GM03348 (cell line): ENCODE data around the gene FUT3.
"Not testable (repeated sequence)": the region's sequence is repeated elsewhere in the genome, so short reads cannot be mapped to it uniquely, and the experiment has no call there.

ENCODE experiments used
- DNase-seq: peaks from one replicate; pipeline ENCODE4 v3.0.0; 2012; ENCODE audit warnings: low spot score

FUT3 gene

DNA sequence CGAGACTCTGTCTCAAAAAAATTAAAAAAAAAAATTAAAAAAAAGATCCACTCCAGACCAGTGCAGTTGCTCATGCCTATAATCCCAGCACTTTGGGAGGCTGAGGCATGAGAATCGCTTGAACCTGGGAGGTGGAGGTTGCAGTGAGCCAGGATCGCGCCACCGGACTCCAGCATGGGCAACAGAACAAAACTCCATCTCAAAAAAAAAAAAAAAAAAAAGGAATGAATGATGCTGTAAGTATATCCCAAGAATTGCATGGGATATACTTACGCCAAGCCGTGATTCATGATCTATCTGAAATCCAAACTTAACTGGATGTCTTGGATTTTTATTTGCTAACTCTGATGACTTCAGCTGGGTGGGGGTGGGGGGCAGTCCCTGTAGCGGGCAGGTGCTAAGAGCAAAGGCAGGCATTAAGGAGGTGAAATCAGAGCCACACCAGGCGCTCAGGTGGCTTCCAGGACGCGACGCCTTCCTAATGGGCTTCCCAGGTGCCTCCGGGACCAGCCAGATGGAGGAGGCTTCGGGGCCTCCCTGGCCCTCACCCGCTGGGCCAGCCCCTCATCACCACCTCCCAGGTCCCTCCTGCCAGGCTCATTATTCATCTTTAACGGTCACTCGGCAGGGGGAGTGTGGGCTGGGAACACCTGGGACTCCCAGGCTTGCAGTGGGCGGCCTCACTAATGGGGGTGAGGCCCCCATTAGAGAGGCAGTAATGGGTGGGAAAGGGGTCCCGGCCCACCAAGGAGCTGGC lies 30.5 kb upstream of the FUT3 start:
- DNase-seq: no peak

DNA sequence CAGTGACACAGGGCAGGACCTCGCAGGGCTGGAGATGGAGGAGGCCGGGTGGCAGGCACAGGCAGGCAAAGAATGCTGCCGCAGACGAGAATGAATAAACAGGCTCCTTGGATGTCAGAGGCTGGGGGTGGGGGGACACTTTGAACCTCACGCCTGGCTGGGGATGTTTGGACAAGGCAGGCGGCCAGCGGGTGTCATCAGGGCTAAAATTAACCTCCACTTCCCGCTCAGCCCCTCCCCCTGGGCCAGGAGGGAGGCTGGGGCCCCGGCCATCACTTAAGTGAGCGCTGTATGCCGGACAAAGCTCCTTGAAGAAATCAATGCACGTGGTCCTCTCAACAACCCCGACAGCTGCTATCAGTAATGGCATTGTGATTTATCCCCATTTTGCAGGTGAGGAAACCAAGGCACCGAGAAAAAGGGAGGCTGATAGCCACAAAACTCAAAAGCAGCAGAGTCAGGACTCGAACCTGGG lies 29.4 kb upstream of the FUT3 start:
- peak; percentile 77 for DNase-seq

DNA sequence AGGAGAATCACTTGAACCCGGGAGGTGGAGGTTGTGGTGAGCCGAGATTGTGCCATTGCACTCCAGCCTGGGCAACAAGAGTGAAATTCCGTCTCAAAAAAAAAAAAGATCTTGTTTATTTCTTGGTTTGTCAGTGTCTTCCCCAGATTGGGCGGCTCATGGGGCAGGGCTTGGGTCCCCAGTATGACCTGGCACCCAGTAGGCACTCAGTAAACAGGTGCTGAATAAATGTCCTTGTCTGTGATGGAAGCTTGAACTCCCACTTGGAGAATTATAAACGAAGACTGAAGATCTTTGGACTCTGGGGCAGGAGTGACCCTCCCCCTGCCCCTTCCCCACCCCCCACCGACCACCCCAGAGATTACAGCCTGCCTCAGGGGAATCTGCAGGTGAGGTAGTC lies 28.9 kb upstream of the FUT3 start:
- DNase-seq: no peak

DNA sequence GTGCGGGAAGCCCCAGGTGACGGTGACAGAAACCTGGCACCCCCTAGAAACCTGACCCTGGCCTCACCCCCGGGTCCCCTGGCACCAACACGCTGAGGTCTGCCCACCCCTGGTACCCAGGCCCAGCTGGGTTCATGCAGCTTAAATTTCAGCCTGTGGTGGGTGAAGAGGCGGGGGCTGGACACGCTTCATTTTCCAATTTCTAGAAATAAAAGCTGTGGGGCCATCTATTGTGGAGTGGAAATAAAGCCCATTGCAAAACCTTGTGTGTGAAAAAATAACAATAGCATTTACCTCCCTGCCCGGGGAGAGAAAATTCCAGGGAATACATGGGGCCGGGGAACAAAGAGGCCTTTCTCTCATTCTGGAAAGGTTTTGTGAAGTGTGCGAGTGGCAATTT lies 26.6 kb upstream of the FUT3 start:
- no peak for DNase-seq

DNA sequence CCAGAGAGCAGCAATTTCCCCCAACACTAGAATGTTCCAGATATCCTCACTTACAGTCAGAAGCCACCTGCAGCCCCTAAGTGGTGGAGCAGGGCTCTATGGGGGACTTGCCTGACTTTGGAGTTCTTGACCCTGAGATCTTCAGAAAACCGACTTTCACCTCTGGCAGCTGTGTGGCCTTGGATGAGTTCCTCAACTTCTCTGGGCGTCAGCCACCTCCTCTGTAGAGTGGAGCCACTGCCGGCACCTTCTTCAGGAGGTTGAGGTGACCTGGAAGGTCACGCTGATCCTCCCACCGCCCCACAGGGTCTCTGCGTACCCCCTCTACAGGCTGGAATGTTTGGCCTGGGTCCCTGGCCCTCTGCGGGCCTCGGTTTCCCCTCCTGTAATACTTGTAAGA lies 26.2 kb upstream of the FUT3 start:
- no peak for DNase-seq

DNA sequence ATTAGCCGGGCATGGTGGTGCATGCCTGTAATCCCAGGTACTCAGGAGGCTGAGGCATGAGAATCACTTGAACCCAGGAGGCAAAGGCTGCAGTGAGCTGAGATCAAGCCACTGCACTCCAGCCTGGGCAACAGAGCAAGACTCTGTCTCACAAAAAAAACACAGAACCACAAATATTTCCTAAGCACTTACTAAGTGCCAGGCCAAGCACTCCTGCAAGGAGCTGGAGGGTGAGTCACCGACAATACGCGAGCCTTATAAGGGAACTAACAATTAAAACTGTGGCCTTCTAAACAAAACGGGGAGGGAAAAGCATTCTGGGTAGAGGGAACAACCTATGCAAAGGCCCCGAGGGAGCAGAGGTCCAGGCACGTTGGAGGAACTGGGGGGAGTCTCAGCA lies 23.2 kb upstream of the FUT3 start:
- peak; percentile 63 for DNase-seq

DNA sequence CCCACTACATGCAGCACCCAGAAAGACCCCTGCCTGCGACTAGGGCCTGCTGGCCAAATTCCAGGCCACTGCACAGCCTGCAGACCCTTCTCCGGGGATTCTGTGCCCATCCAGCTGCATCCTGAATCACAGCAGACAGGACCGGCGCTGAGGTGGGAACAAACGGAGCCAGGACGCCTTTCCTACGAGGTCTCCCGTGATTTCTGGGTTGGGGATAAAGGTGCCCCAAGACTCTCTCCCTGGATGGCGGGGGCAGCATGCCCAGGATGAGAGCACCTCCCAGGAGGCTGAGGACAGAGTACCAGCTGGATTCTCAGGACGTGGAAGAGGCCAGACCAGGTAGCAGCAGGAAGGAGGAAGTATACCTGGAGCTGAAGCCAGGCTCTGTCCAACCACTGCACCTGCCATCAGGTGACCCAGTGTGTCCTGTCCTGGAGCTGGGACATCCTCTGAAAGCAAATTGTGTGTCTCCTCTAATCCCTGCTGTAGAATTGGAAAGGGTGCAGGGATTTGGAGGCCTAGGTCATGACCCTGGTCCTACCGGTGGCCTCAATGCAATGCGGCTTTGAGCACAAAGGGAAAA lies 22.5 kb upstream of the FUT3 start:
- DNase-seq: no peak

DNA sequence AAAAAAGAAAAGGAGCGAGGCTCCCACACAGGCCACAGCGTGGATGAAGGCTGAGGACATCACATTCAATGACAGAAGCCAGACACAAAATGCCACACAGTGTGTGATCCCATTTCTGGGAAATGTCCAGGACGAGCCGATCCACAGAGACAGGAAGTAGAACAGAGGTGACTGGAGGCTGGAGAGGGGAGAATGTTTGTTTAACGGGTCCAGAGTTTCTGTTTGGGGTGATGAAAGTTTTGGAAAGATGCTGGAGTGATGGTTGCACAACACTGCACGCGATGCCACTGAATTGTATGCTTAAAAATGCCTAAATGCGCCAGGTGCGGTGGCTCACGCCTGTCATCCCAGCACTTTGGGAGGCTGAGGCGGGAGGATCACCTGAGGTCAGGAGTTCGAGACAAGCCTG lies 19.7 kb upstream of the FUT3 start:
- no peak for DNase-seq

DNA sequence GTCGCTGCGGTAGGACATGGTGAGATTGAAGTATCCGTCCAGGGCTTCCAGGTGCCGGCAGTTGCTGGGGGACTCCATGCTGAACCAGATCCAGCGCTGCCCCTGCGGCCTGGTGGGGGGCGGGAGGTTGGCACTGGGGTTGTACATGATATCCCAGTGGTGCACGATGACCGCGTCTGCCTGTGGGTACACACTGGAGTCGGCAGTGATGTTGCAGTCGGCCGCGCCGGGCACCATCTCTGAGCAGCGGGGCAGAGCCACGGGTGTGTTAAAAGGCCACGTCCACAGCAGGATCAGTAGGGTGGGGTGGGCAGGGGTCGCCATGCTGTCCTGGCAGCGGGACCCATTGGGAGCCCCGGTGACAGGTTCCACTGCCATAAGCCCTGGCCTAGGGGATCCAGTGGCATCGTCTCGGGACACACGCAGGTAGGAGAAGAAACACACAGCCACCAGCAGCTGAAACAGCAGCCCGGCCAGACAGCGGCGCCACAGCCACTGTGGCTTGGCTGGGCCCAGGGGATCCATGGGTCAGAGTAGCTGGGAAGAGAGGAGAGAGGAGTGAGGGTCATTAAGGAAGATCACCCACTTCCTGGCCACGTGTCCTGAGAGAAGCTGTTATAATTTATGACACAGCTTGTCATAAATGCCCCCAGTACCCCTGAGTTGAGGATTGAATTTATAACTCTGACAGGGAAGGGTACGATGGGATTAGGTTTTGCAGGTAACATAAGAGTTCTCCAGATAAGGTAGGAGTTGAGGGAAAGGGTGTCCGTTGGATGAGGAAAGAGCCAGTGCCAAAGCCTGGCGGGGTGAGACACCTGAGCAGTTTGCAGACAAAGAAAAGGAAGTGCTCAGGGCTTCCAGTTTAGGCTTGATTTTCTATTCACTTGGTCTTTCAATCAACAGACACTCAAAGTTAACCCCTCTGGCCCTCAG lies 16.2 kb upstream of the FUT3 start:
- no peak for DNase-seq

DNA sequence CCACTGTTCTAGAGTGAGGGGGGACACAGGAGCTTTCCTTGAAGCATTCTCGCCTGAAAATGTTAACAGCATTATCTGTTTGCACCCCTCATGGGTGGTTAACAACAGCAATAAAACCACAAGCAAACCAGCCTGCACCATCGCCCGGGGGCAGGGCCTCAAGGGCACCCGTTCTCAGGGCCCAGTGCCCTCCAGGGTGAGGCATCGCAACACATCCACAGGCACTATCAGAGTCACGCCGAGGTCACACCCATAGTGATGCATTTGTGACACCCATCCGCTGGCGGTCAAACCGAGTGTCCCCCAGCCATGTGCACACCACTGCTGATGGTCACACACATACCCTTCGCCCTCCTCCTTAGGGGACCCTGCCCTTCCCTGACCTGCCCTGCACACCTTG lies 14.5 kb upstream of the FUT3 start:
- no peak for DNase-seq

DNA sequence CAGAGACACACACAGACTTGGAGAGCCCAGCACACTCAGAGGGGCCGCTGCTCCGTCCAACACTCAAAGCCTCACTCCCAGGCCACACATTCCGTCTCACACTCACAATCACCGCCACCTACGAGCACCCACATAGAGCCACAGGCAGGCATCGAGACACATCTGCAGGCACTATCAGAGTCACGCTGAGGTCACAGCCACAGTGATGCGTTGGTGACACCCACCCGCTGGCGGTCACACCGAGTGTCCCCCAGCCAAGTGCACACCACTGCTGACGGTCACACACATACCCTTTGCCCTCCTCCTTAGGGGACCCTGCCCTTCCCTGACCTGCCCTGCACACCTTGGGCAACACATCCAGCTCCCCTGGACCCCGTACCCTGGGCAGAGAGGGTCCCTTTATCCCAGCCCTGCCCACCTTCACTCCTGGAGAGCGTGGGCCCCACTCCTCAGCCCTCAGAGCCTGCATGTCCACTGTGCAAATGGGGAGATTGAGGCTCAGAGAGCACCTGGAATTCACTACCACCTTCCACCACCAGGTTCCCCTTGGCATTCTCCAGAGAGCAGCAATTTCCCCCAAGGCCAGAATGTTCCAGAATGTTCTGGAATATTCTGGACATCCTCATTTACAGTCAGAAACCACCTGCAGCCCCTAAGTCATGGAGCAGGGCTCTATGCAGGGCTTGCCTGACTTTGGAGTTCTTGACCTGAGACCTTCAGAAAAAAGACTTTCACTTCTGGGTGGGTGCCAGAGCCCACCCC lies 13.7 kb upstream of the FUT3 start:
- no peak for DNase-seq

DNA sequence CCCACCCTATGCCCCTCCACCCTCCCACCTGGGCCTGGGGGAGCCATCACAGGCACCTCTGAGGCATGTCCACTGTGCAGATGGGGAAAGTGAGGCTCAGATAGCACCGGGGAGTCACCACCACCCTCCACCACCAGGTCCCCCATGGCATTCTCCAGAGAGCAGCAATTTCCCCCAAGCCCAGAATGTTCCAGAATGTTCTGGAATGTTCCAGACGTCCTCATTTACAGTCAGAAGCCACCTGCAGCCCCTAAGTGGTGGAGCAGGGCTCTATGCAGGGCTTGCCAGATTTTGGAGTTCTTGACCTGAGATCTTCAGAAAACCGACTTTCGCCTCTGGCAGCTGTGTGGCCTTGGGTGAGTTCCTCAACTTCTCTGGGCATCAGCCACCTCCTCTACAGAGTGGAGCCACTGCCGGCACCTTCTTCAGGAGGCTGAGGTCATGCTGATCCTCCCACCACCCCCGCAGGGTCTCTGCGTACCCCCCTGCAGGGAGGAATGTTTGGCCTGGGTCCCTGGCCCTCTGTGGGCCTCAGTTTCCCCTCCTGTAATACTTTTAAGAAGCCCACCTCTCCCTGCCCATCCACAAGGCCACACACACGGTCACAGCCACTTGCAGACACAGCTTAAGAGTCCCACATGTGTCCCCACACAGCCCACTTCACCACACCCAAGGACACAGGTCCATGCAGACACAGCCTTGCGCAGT lies 12.9 kb upstream of the FUT3 start:
- DNase-seq: no peak

DNA sequence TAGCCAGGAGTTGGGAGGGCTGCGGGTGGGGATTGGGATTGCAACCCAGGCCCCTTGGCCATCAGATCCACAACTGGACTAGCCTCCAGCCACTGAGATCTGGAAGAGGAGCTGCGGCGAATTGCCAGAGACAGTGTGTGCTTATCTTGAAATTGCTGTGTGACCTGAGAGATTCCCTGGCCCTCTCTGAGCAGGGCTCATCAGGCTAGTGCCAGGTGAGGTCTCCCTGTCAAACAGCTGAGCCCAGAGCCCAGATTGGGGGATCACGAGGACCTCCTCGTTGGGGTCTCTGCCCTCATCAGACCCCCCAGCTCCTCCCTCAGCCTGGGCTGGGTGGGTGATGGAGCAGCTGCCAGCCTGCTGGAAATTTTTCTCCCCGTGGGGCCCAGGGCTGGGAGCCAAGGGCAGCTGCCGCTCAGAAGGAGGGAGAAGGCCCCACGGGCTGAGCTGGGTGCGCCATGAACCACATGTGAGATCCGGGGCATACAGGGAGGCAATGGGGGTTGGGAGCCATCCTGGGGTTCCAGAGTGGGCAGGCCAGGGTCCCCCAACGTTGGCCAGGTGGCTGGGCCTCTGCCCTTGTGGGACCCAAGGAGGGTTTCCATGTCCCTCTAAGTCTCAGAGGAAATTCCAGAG lies 11.9 kb upstream of the FUT3 start:
- no peak for DNase-seq

DNA sequence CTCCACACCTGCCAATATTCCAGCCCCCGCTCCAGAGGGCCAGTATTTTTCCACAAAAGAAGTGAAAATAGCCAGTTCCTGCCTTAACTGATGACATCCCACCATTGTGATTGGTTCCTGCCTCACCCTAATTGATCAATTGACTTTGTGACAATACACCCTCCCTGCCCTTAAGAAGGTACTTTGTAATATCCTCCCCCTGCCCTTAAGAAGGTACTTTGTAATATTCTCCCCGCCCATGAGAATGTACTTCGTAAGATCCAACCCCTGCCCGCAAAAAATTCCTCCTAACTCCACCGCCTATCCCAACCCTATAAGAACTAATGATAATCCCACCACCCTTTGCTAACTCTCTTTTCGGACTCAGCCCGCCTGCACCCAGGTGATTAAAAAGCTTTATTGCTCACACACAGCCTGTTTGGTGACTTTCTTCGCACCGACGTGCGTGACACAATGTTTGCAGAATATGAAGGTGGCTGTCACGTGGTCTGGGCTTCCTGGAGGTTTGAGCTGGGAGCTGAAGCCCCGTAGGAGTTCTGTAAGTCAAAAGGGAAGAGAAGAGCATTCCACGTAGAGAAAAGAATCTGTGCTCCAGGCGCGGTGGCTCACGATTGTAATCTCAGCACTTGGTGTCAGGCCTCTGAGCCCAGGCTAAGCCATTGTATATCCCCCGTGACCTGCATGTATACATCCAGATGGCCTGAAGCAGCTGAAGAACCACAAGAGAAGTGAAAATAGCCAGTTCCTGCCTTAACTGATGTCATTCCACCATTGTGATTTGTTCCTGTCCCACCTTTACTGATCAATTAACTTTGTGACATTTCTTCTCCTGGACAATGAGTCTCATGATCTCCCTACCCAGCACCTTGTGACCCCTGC lies 6.2 kb upstream of the FUT3 start:
- DNase-seq: no peak

DNA sequence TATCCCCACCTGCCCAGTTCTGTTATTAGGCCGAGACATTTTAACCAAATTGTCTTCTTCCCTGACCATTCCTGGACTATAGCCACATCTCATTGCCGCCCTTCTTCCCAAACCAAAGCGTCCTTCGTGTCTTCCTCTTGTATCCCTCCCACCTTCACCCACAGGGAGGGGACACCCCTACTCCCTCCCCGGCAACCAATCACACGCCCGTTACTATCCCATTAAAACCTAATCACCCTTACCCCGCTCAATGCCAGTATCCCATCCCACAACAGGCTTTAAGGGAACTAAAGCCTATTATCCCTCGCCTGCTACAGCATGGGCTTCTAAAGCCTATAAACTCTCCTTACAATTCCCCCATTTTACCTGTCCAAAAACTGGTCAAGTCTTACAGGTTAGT lies 3.9 kb upstream of the FUT3 start:
- not testable (repeated sequence) for DNase-seq

DNA sequence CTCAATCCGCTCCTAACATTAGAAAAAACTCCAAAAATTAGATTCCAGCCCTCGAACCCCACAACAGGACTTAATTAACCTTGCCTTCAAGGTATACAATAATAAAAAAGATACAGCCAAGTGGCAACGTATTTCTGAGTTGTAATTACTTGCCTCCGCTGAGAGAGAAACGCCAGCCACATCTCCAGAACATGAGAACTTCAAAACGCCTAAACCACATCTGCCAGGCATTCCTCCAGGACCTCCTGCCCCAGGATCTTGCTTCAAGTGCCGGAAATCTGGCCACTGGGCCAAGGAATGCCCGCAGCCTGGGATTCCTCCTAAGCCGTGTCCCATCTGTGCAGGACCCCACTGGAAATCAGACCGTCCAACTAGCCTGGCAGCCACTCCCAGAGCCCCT lies 2.9 kb upstream of the FUT3 start:
- not testable (repeated sequence) for DNase-seq

DNA sequence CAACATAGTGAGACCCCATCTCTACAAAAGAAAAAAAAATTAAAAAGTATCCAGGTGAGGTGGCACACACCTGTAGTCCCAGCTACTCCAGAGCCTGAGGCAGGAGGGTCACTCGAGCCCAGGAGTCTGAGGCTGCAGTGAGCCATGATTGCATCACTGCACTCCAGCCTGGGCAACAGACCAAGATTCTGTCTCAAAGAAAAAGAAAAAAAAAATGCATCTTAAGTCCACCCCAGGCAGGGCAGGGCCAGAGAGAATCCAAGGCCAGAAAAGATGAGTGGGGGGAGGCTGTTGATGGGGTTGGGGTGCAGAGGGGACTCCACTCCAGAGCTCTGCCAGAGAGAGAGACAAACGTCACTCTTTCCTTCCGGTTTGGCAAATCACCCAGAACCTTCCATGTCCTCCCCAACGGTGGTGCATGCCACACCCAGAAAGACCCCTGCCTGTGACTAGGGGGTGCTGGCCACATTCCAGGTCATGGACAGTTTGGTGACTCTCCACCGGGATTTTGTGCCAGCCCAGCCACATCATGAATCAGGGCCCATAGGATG lies 431 bp downstream of the FUT3 start:
- peak; percentile 47 for DNase-seq

DNA sequence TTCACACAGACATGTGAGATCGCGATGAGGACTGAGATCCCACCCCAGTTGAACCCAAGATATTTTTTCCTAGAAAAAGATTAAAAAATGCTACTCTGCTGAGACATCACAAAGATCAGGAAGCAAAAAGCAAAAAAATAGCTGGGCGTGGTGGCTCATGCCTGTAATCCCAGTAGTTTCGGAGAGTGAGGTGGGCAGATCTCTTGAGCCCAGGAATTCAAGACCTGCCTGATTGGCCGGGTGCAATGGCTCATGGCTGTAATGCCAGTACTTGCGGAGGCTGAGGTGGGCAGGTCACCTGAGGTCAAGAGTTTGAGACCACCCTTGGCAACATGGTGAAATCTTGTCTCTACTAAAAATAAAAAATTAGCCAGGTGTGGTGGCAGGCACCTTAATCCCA lies 1.1 kb downstream of the FUT3 start:
- DNase-seq: no peak

DNA sequence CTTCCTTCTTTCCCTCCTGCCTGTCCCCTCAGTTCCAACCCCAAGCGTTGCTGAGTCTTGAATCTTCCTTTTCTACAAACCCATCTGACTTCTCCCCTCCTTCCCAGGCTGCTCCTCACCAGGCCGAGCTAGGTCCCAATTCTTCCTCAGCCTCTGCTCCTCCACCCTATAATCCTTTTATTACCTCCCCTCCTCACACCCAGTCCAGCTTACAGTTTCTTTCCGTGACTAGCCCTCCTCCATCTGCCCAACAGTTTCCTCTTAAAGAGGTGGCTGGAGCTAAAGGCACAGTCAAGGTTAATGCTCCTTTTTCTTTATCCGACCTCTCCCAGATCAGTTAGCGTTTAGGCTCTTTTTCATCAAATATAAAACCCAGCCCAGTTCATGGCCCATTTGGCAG lies 2.6 kb downstream of the FUT3 start:
- not testable (repeated sequence) for DNase-seq

DNA sequence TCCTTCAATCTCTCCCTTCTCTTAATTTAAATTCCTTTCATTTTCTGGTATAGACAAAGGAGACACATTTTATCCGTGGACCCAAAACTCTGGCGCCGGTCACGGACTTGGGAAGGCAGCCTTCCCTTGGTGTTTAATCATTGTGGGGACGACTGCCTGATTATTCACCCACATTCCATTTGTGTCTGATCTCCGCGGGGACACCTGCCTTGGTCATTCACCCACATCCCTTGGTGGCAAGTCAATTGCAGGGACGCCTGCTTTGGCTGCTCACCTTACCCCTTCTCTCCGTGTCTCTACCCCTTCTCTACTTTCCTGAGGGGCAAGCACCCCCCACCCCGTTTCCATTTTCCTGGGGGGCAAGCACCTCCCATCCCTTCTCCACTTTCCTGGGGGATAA lies 3.4 kb downstream of the FUT3 start:
- not testable (repeated sequence) for DNase-seq
